HCT116 (cell line): ENCODE measurements around the gene CTIF. TPM values are rescaled to one million over a fixed set of nuclear protein-coding genes. Genes with fewer than 3 reads are reported as not detected.

Experiments
- ATAC-seq: fragments of 200-7000 bp; cut with Tn5 transposase; 2 replicates; pipeline ENCODE4 v1.9.1; 2020; ENCODE audit warnings: mild to moderate bottlenecking, moderate library complexity
- BruUV-seq: library from RNA; stranded (reverse); fragments of 400-500 nt; replicated peaks from 2 replicates; lab custom pipeline; 2021; lab: Mats Ljungman, UMichigan
- CTCF ChIA-PET: fragments of 300-600 bp; sonication (Branson Sonifier 250); formaldehyde crosslinking; loops from one replicate; lab custom pipeline; 2021; ENCODE audit warnings: antibody characterized with exemption; lab: Charles Lee
- POLR2A ChIA-PET: fragments of 300-600, 350-600 bp; sonication (Branson Sonifier 250); formaldehyde crosslinking; loops from one replicate; lab custom pipeline; 2021; ENCODE audit warnings: antibody characterized with exemption; lab: Charles Lee
- RAD21 ChIA-PET, 2 experiments: fragments of 300-600 bp; sonication (Branson Sonifier 250); formaldehyde crosslinking; loops; one replicate each; lab custom pipeline; 2023; ENCODE audit warnings: low total read pairs in 2 of 2; ENCODE audit not compliant: uncharacterized antibody in 2 of 2, unreplicated experiment in 2 of 2, low non-redundant PET in 1 of 2; lab: Charles Lee
- DNase-seq: peaks from one replicate; pipeline ENCODE4 v3.0.0-alpha.2; 2010; ENCODE audit warnings: low read depth, low spot score
- H2AFZ ChIP-seq: fragments of 200-600 bp; shearing (Covaris generic), sonication (generic); 2 replicates; pipeline ENCODE4 v1.6.1; 2017; ENCODE audit warnings: low read depth, mixed run types, mixed read lengths, antibody characterized with exemption, low read length; ENCODE audit not compliant: poor library complexity, severe bottlenecking
- H3K27ac ChIP-seq: 2 replicates; pipeline ENCODE4 v1.5.1; 2012; ENCODE audit warnings: low read depth, low read length
- H3K27me3 ChIP-seq: fragments of 200-600 bp; sonication (generic); 2 replicates; pipeline ENCODE4 v1.6.1; 2016; ENCODE audit warnings: mixed run types, low read length, mixed read lengths; ENCODE audit not compliant: insufficient read depth
- H3K36me3 ChIP-seq, 2 experiments: fragments of 200-500 bp in 1 of 2; fragments of 200-600 bp in 1 of 2; sonication (Bioruptor generic) in 1 of 2; sonication (generic) in 1 of 2; 2 replicates each; pipeline versions ENCODE4 v1.5.1 to v1.6.1; 2014 to 2016; ENCODE audit warnings: low read length in 2 of 2, inconsistent platforms in 1 of 2, mixed read lengths in 1 of 2, mixed run types in 1 of 2; ENCODE audit not compliant: insufficient read depth in 2 of 2, control insufficient read depth in 1 of 2
- H3K4me1 ChIP-seq, 2 experiments: fragments of 200-600 bp in 1 of 2; sonication (generic) in 1 of 2; 2 replicates each; pipeline versions ENCODE4 v1.5.1 to v1.6.1; 2012 to 2017; ENCODE audit warnings: low read length in 2 of 2, inconsistent platforms in 1 of 2, mild to moderate bottlenecking in 1 of 2, mixed read lengths in 1 of 2, mixed run types in 1 of 2, moderate library complexity in 1 of 2; ENCODE audit not compliant: insufficient read depth in 2 of 2, control insufficient read depth in 1 of 2
- H3K4me2 ChIP-seq: fragments of 200-600 bp; sonication (generic); 2 replicates; pipeline ENCODE4 v1.6.1; 2017; ENCODE audit warnings: mixed run types, low read length, mixed read lengths
- H3K4me3 ChIP-seq, 2 experiments: fragments of 200-600 bp in 1 of 2; sonication (generic) in 1 of 2; replicated peaks in 1 of 2; 2 replicates each; pipeline ENCODE4 v1.5.1; 2011 to 2016; ENCODE audit warnings: low read length in 2 of 2, control low read depth in 1 of 2, low read depth in 1 of 2, mild to moderate bottlenecking in 1 of 2, mixed read lengths in 1 of 2, mixed run types in 1 of 2
- H3K79me2 ChIP-seq: fragments of 200-600 bp; sonication (generic); 2 replicates; pipeline ENCODE4 v1.6.1; 2017; ENCODE audit warnings: mild to moderate bottlenecking, mixed run types, low read length, moderate library complexity, mixed read lengths; ENCODE audit not compliant: insufficient read depth
- H3K9ac ChIP-seq: fragments of 200-600 bp; sonication (generic); 2 replicates; pipeline ENCODE4 v1.6.1; 2016; ENCODE audit warnings: low read length, mixed read lengths
- H3K9me2 ChIP-seq: fragments of 200-600 bp; sonication (generic), shearing (Covaris generic); 2 replicates; pipeline ENCODE4 v1.6.1; 2017; ENCODE audit warnings: mixed run types, mild to moderate bottlenecking, moderate library complexity; ENCODE audit not compliant: insufficient read depth
- H3K9me3 ChIP-seq, 2 experiments: fragments of 200-500 bp in 1 of 2; fragments of 200-600 bp in 1 of 2; sonication (Bioruptor generic) in 1 of 2; sonication (generic) in 1 of 2; 2 replicates each; pipeline ENCODE4 v1.6.1; 2014 to 2017; ENCODE audit warnings: low read length in 2 of 2, mixed read lengths in 2 of 2, inconsistent platforms in 1 of 2, low read depth in 1 of 2, mild to moderate bottlenecking in 1 of 2, mixed run types in 1 of 2, moderate library complexity in 1 of 2; ENCODE audit not compliant: control insufficient read depth in 1 of 2, insufficient read depth in 1 of 2
- H4K20me1 ChIP-seq: fragments of 200-600 bp; sonication (generic), shearing (Covaris generic); 2 replicates; pipeline ENCODE4 v1.6.1; 2017; ENCODE audit warnings: mixed run types, mild to moderate bottlenecking, moderate library complexity; ENCODE audit not compliant: insufficient read depth
- CTCF ChIP-seq, 3 experiments: fragments of 200-600 bp in 1 of 3; sonication (generic) in 1 of 3; IDR thresholded peaks in 2 of 3; conservative IDR thresholded peaks in 1 of 3; 2 replicates each; pipeline ENCODE4 v1.5.1; 2012 to 2017; ENCODE audit warnings: low read depth in 2 of 3, low read length in 2 of 3, antibody characterized with exemption in 1 of 3, borderline replicate concordance in 1 of 3, control low read depth in 1 of 3, mild to moderate bottlenecking in 1 of 3, mixed read lengths in 1 of 3, mixed run types in 1 of 3, moderate library complexity in 1 of 3; ENCODE audit not compliant: insufficient read depth in 1 of 3
- EGR1 ChIP-seq: IDR thresholded peaks from 2 replicates; pipeline ENCODE4 v1.6.1; 2012; ENCODE audit warnings: low read depth
- EZH2 ChIP-seq: fragments of 200-600 bp; sonication (generic); IDR thresholded peaks from 2 replicates; pipeline ENCODE4 v1.6.1; 2017; ENCODE audit warnings: antibody characterized with exemption, mixed run types
- EZH2phosphoT487 ChIP-seq: fragments of 200-600 bp; IDR thresholded peaks from 2 replicates; pipeline ENCODE4 v1.6.1; 2018; ENCODE audit warnings: antibody characterized with exemption, borderline replicate concordance
- MAX ChIP-seq: IDR thresholded peaks from 2 replicates; pipeline ENCODE4 v1.6.1; 2012
- SIN3A ChIP-seq: IDR thresholded peaks from 2 replicates; pipeline ENCODE4 v1.6.1; 2012; ENCODE audit warnings: low read depth
- SRF ChIP-seq: IDR thresholded peaks from 2 replicates; pipeline ENCODE4 v1.6.1; 2012; ENCODE audit warnings: low read depth
- intact Hi-C: fragments of 100-400 bp; cut with micrococcal nuclease; formaldehyde crosslinking; loops from 2 replicates; pipeline ENCODE4 v1.10.0; 2022
- total RNA-seq: library from RNA; stranded (reverse); gene quantifications from one replicate; pipeline ENCODE4 v1.2.1, GENCODE V29; 2021; ENCODE audit not compliant: unreplicated experiment

The CTIF gene
- total RNA-seq, 1 experiment from 2014 or later, result 19.7 TPM

DNA sequence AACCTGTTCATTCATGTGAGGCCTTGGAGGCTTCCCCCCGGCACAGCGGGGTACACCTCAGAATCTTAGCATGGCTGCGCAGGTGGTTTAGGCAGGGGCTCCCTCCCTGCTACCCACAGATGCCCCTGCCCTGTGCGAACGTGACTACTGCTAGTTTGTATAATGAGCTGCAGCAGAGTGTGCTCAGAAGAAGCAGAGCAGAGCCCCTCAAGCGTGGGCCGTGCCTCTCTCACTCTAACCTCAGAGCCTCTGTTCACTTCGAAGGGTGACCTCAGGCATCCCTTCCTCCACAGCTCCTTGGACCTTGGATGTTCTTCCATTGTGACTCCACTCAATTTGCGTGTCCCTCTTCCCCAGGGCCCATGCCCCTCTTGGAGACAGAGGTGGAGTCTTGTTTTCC, 161.6 kb downstream of the CTIF start:
- Histone ChIP-seq H3K4me2 (no peak overlapping the region), H3K9ac (no peak overlapping the region), H3K9me2 (no peaks in the 10 kb centered on the region), H3K27ac (no peak overlapping the region), H3K4me1 (no peaks in the 10 kb centered on the region), H3K4me3 (no peak overlapping the region), H3K27me3 (no peaks in the 10 kb centered on the region), H2AFZ (no peak overlapping the region), H3K9me3 (no peaks in the 10 kb centered on the region), H4K20me1 (no peaks in the 10 kb centered on the region), H3K79me2 (no peaks in the 10 kb centered on the region), H3K36me3 (no peaks in the 10 kb centered on the region)
- no peak for DNase-seq
- TF ChIP-seq SRF, result no peak
- no peak for TF ChIP-seq EGR1
- RAD21 ChIA-PET, result no interaction called here
- intact Hi-C loops, result no loop called here
- CTCF ChIA-PET, result no interaction called here
- POLR2A ChIA-PET, result no interaction called here
- no peak for ATAC-seq
- BruUV-seq, result no TSS peak

DNA sequence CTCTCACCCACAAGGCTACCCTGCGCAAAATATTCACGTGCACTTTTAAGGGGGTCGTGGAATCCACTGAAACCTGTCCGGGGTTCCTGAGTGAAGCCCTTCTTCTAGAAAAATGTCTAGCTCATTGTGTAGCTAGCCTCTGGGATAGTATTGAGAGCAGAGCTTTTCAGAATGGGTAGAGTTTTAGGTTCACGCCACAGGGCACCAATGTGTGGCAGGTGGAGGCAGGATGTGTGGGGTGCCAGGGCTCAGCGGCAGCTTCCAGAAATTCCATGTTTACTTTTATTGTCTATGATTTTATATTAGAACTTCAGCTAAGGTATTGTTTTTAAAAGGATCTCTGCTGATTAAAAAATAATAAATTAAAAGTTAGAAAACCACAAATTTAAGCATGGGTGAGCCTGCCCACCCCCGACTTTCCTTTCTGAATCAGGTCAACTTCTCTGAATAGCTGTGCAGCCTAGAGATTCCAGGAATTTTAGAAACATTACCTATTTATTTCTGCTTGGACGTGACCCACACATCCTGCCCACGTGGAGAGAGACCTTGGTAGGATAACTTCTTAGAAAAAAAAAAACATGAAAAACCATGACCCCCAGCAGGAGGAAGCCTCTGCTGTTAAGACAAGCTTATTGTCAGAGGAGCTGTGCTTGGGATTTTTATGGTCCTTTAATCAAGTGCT, 163.7 kb downstream of the CTIF start:
- no peaks in the 10 kb centered on the region for H3K79me2 ChIP-seq
- ChIA-PET POLR2A (no interaction called here), CTCF (no interaction called here), RAD21 (no interaction called here)
- intact Hi-C loops, result no loop called here
- H2AFZ ChIP-seq, result no peak overlapping the region
- no peaks in the 10 kb centered on the region for H3K27me3 ChIP-seq
- H3K4me2 ChIP-seq, result no peak overlapping the region
- TF ChIP-seq SIN3A (no peak), CTCF (IDR thresholded peaks at IDR 0.05 in 2 of 3, conservative IDR thresholded peaks at IDR 0.05 in 1 of 3; ENCODE audit: borderline replicate concordance in 1 of 3, insufficient read depth in 1 of 3, low read depth in 2 of 3, low read length in 2 of 3) (no peak), SRF (no peak), EZH2 (no peak), EZH2phosphoT487 (no peak), MAX (no peak)
- no peaks in the 10 kb centered on the region for H3K9me3 ChIP-seq
- no peak for ATAC-seq
- no peak for DNase-seq
- no peaks in the 10 kb centered on the region for H3K9me2 ChIP-seq
- H4K20me1 ChIP-seq, result no peaks in the 10 kb centered on the region
- no peak overlapping the region for H3K27ac ChIP-seq
- H3K4me1 ChIP-seq, result no peaks in the 10 kb centered on the region
- H3K9ac ChIP-seq, result no peak overlapping the region
- no TSS peak for BruUV-seq
- no peaks in the 10 kb centered on the region for H3K36me3 ChIP-seq
- no peak overlapping the region for H3K4me3 ChIP-seq
